ENCODE data around the gene SNX20.
A peak's percentile ranks its signal among the peaks of the same experiment; 100 is the strongest.

SNX20 gene

DNA sequence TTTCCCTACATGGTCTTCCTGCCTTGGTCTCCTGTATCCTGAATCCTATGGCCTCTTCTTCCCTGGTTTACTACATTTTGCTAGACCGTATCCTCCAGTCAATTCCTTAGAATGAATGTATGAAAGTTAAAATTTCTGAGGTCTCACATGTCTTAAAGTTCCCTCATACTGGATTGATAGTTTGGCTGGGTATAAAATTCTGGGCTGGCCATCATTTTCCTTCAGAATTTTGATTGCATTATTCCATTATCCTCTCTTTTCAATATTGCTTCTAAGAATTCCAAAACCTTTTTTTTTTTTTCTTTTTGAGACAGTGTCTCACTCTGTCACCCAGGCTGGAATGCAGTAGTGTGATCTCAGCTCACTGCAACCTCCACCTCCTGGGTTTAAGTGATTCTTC, 23.1 kb upstream of the SNX20 start:
- no peak for DNase-seq

DNA sequence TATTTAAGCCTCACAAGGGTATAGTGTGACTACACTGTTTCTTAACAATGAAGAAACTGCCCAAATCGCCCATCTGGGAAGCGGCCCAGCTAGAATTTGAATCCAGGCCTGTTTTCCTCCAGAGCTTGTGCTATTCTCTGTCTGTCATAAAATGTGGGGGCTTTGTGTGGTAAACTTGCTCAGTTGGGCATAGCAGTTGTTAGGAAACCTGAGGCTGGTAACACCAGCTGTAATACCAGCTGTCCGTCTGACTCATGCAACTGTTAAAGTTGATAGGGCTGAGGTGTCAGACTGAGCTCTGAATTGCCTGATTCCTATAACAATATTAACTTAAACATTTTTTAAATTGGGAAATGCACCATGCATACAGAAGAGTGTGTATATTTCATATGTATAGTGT, 21.6 kb upstream of the SNX20 start:
- DNase-seq: no peak

DNA sequence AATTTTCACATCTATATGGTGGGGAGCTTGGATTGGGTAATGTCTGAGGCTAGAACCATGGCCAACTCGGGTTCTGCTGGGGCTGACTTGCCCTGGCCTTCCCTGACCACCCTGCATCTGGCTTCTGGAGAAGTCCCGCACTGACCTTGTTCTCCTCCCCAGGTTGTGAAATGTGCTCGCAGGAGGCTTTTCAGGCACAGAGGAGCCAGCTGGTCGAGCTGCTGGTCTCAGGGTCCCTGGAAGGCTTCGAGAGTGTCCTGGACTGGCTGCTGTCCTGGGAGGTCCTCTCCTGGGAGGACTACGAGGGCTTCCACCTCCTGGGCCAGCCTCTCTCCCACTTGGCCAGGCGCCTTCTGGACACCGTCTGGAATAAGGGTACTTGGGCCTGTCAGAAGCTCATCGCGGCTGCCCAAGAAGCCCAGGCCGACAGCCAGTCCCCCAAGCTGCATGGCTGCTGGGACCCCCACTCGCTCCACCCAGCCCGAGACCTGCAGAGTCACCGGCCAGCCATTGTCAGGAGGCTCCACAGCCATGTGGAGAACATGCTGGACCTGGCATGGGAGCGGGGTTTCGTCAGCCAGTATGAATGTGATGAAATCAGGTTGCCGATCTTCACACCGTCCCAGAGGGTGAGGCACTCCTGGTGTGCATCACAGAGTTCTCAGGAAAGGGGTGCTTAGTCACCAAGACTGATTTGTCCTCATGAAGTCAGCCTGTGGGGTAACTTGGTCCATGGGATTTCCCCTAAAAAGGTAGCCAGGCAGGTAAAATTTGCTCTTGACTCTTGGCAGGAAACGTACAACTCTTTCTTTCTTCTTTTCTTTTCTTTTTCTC, 18.4 kb upstream of the SNX20 start:
- DNase-seq: peak in 1 of 4 experiments; percentile 38

DNA sequence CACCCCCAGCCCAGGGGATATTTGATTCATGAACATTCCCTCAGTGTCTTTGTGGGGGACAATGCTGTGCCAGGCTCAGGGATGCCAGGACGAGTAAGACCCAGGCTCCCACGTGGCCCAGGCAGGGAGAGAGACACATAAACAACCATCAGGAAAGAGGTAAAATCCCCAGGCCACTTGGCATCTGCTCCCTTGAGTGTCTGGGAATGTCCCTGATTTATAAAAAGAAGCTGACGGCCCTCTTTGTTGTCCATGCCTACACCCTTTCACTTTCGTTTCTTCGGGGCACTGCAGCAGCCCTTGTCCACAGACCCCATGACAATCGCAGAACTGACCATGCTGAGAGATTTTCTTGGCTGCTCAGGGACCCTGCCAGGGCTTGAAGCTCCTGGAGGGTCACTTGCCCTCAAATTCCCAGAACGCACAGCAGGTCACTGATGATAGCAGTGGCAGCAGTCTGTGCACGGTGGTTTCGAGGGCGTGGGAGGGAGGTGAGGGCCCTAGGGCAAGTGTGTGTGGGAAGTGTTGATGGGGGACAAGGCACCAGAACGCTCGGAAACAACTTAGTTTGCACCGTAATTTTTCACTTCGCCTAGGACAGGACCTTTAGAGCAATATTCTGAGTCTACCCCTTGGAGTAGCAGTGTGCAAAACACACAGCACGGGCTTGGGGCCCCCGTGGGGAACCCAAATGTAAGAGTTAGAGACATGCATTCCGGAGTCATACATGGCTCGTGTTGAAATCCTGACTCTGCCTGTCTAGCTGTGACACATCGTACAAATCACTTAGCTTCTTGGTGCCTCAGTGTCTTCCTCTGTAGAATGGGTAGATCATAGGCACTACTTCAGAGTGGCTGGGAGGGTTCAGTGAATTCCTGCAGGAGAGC, 17.0 kb upstream of the SNX20 start:
- peak in 2 of 4 experiments; percentile 29 for DNase-seq

DNA sequence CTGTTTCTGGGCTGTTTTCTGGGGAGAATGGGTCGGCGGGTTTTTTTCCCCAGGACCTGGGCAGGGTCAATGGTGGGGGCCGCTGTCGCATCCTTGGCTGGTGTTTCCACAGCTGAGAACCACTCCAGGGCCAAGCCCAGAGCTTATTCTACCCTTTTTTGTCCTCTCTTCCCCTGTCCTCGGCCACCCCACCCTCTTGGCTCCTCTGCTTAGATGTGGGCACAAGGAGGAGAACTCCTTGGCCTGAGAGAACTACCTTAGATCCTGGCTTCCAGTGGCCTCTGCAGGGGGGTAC, 16.3 kb upstream of the SNX20 start:
- DNase-seq: no peak

DNA sequence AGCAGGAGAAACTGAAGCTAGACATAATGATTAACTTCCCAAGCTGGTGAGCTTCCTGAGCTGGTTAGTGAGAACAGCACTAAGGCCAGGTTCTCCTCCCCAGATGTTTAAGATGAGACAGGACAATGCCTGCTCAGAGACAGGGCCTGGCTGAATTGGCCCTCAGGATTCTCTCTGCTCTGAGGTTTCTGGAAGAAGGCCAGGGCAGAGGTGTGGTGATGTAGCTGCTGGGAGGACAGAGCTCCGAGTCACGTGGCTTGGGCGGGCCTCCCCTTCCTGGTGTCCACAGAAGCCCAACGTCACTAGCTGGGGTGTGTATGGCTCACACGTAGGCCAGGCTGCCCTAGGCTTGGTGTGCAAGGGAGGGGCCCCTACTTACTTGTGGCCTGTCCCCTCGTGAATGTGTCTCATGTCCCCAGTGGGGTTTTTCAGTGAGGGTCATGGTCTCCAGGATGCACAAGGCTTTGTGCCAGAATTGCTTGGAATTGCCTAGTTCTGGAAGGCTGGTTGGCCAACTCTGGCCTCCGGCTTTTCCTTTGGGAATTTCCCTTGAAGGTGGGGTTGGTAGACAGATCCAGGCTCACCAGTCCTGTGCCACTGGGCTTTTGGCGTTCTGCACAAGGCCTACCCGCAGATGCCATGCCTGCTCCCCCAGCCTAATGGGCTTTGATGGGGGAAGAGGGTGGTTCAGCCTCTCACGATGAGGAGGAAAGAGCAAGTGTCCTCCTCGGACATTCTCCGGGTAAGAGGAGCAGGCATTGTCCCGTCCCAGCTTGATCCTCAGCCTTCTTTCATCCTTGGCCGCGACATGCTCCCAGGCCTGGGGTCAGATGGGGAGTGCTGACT, 15.7 kb upstream of the SNX20 start:
- DNase-seq: no peak

DNA sequence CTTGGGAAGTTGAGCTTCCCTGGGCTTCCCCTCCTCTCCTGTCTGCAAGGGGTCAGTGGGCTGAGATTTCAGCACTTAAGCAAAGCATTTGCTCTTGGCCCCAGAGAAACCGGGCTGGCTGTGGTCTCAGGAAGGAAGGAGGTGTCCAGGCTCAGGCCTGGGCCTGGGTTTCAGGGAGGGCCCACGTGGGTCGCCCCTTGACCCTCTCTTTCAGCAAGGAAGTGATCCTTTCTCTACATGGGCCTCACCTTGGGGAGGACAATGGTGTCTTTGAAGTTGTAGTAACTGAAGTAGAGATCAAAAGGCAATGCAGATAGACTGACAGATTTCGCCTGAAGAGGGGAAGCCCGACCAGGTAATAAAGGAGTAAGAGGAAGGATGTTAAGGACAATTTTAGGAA, 15.0 kb upstream of the SNX20 start:
- no peak for DNase-seq

DNA sequence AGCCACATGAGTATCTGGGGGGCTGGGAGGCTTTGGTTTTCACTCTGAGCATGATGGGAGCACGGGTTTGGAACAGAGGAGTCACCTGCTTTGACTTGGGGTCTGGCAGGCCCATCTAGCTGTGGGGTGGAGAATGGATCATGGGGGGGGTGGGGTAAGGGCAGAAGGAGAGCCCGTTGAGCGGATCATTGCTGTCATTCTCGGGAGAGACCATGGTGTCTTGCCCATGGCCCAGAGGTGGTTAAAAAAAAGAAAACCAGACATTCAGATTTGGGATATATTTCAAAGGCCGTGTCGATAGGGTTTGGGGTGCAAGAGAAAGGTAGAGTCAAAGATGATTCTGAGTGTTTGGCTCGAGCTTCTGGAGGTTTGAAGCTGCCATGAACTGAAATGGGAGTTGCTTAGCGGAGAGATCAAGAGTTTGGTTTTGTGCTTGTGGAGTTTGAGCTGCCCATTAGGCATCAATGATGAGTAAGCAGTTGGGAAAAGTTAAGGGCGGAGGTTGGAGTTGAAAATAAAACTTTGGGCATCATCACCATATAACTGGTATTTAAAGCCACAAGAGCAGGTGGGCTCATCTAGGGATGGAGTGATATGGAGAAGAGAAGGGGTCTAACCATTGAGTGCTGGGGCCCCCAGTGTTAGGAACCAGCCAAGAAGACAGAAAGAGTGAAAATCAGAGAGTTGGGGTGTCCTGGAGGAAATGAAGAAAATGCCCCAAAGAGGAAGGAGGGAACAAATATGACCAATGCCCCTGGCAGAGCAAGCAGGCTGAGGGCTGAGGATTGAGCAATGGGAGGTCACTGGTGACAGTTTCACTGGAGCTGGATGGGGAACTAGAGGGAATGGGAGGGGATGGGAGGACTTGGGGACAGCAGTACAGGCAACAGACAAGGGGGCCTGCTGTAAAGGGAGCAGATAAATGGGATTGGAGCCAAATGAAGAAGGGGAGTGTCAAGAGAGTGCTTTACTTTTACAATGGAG, 14.2 kb upstream of the SNX20 start:
- DNase-seq: no peak

DNA sequence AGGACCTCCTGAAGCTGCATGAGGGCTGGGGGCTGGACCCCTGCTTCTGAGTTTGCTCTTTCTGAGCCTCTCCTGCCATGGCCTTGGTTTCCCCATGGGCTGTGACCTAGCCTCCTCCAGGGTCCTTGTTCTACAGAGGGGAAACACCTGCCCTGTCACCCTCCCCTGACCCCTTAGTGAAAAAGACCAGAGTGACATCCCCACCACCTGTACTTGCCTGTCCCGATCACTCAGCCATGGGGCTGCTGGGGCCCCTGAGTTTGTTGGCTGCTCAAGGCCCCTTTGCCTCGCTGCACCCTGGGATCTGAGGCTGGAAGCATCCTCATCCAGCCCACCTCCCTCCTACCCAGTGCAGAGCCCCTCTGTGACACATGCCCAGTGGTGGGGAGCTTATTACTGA, 13.1 kb upstream of the SNX20 start:
- DNase-seq: no peak

DNA sequence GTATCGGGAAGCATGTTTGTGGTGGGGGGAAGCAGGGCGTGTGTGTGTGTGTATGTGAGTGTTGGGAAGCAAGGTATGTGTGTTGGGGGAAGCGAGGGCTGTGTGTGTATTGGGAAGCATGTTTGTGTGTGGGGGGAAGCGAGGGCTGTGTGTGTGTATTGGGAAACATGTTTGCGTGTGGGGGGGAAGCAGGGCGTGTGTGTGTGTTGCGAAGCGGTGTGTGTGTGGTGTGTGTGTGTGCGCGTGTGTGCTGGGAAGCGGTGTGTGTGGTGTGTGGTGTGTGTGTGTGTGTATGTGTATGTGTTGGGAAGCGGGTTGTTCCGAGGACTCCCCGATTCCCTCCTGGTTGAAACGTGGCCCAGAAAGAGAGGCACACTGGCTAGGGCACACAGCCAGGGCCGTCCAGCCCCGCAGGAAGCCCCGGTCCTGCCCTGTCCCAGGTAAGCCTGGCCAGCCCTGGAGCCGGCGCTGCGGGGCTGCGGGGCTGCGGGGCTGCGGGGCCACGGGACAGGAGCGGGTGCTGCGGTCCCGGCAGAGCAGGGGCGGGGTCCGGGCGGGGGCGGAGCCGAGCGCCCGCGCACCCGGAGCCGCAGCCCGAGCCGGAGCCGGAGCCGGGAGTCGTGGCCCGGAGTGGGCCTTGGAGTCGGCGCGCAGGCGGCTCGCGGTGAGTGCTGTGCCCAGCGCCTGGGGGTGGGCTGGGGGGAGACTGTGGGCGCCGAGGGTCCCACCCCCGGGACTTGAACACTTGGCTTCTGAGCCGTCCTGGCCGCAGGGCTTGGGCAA, 12.1 kb upstream of the SNX20 start, which contains the start of gene NOD2:
Gene NOD2 (plus strand): TSS at position 608 of the 783 bp plus-strand sequence. CDS start 5,890 bp downstream, outside the sequence.
- no peak for DNase-seq

DNA sequence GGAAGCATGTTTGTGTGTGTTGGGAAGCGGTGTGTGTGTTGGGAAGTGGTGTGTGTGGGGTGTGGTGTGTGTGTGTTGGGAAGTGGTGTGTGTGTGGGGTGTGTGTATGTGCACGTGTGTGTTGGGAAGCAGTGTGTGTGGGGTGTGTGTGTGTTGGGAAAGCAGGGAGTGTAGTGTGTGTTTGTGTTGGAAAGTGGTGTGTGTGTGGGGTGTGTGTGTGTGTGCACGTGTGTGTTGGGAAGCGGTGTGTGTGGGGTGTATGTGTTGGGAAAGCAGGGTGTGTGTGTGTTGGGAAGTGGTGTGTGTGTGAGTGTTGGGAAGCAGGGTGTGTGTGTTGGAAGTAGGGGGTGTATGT, 11.5 kb upstream of the SNX20 start:
- no peak for DNase-seq

DNA sequence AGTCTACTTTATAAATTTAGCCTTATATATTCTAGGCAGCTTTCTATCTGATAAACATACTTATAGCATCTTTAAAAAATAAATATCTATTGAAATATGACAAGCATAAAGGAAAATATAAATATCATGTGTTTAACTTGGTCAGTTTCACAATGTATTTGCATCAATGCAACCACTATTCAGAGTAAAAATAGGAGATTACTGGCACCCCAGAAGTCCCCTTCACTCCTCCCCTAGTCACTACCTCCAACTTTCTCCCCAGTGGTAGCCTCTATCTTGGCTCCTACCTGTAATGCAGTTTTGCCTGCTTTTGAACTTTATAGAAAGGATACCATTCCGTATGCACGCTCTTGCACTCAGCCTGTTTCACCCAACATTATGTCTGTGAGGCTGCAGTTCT, 9.1 kb upstream of the SNX20 start:
- DNase-seq: no peak

DNA sequence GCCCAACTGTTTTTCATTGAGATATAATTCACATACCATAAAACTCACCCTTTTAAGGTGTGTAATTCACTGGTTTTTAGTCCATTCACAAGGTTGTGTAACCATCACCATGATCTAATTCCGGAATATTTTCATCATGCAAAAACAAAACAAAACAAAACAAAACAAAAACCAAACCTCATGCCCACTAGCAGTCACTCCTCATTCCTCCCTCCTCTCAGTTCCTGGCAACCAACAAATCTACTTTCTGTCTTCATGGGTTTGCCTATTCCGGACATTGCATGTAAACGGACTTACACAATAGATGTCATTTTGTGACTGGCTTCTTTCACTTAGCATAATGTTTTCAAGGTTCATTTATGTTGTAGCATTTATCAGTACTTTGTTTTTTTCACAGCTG, 7.8 kb upstream of the SNX20 start:
- no peak for DNase-seq

DNA sequence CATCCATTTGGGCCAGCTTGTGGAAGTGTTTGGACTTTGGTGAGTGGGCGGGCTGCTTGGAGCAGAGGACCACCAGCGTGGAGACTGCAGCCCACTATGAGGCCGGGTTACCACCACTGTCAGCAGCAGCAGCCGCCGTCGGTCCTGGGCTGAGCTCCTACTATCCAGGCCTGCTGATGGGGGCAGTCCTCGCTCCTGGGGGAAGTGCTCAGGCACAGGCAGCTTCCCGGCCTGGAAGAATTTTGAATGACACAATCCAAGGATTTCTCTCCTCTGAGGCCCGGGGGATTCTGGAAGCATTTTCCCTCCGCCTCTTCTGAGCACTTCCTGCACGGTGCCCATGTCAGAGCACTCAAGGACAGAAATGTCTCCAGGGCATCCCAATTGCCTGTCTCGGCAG, 7.0 kb upstream of the SNX20 start:
- no peak for DNase-seq

DNA sequence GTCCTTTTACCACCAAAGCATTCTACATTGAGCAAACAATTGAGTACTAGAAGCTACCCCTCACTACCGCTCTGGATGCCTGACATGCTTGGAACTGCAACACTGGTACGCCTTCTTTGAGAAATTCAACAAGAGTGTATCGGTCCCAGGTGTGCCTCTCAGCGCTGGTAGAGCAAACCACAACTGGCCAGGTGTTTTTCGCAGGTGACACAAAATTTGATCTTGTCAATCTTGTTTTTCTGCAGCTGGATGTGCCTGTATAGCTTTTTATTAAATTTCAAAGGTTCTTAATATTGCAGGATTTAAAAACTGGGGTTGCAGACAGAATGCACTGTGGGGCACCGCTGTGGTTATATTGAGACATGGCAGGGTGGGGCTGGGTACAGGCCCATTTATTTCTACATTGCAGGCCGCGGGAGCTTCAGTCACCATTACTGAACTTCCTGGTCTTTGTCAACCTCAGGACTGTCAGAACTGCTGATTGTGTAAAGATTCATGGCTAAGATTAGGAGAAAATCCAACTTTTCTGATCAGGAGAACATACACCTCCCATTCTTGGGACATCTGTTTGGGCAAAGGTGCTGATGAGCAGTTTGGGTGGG, 4.5 kb upstream of the SNX20 start:
- no peak for DNase-seq

DNA sequence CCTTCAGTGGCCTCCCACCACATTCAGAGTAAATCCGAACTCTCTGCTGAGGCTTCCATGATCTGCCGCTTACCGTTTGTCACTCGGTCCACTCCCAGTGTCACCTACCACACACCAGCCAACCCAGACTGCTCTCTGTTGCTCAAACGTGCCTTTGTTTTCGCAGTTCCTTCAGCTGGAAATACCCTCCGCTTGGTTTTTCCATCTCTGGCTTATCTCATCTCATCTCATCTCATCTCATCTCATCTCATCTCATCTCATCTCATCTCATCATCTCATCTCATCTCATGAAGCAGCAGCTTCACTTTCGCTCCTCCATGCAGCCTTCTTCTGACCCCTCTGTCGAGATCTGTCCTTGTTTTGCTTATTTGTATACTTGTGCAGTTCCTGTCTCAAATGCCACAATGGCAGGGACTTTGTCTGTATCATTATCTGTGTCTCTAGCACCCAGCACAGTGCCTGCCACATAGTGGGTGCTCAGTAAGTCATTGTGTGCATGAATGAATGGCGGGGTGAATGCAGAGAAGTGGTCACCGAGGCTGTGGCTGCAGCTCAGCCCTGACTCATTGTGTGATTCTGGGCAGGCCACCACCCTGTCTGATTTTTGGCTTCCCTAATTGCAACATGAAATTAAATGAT, 3.8 kb upstream of the SNX20 start:
- no peak for DNase-seq

DNA sequence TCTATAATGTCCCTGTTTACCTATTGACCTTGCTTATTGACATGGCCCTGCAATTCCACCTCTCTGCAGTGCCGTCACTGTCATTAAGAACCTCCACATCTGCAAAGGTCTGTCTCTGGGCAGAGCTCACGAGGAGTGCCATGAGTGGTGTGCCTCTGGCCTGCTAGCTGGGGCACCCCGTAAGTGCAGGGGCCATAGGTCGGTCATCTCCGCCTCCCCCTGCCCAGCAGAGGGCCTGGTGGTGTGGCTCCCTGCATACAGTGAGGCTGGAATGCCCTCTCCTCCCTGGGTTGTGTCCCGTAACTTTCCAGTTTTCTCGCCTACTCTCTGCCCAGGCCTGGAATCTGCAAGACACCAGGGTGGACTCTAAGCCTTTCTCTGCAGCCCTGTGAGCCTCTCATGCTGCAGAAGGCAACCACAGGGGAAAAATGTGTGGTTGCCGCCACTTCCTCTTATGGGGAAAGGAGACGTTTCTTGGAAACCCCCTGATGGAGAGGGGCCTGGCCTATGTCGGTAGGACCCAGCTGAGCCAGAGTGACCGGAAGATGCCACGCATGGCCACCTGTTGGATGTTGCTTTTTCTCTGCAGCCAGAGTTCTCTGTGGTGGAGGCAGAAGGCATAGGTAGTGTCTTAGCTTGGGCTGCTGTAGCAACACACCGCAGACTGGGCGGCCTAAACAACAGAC, 2.7 kb upstream of the SNX20 start:
- no peak for DNase-seq

DNA sequence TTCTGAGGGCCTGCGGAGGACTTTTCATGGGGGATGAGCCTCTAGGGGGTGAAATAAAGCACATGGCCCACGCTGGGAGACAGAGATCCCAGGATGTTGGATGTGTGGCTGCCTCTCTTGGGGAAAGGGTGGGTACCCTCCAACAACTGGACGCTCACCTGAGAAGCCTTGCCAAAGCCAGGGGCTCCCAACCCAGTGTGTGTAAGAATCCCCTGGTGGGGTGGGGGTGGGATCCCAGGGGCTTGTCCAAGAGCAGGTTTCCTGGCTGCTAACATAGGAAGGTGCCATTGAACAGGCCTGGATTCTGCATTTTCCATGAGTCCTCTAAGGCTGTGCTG, 587 bp downstream of the SNX20 start:
- no peak for DNase-seq

DNA sequence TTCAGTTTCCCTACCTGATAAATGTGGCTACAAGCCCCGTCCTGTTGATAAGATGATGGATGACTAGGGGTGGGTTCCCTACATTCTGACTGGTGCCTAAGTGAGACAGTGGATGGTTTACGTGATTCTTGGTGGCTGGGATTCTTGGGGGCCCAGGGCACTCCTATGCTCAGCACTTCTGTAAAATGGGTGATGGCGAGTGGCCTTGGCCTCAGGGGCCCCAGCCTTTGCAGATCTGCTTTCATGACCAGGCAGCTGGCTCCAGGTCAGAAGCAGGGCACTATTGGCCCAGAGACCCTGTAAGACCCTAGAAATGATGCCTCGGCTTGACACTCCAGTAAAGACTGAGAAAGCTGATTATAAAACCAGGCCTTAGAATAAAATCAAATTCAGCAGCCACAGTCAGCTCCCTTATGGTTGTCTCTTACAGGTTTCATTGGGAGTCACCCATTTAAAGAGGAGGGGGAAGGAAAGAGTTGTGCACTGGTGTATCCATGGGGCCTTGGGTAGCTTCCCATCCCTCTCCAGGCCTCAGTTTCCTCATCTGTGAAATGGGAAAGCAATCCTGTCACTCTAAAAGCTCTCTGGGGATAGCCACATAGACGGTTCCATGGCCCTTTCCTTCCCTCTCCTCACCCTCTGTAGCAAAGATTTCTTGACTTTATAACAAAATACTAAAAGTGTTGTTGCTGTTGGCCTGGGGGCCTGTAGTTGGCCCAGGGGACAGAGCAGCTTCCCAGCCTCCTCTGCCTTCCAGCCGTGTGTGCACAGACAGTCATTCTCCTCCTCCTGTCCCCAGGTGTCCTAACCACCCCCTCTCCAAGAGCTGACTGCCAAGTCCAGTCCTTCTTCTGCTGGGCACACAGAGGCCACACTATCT, 1.2 kb downstream of the SNX20 start:
- DNase-seq: no peak
